ENCODE measurements around the gene FCHO1.

FCHO1 gene

GRCh38 chr19:17829855-17830566 lies 78.7 kb downstream of the FCHO1 start:
- DNase-seq (ENCODE audit: low read depth in 2 of 2), result no peak

- DNase-seq (ENCODE audit: low read depth in 2 of 2), result peak; percentile 64 to 65
Measured at GRCh38 chr19:17830567-17831418, 79.5 kb downstream of the FCHO1 start.

GRCh38 chr19:17831419-17831888 lies 80.2 kb downstream of the FCHO1 start:
- no peak for DNase-seq (ENCODE audit: low read depth in 2 of 2)

DNA sequence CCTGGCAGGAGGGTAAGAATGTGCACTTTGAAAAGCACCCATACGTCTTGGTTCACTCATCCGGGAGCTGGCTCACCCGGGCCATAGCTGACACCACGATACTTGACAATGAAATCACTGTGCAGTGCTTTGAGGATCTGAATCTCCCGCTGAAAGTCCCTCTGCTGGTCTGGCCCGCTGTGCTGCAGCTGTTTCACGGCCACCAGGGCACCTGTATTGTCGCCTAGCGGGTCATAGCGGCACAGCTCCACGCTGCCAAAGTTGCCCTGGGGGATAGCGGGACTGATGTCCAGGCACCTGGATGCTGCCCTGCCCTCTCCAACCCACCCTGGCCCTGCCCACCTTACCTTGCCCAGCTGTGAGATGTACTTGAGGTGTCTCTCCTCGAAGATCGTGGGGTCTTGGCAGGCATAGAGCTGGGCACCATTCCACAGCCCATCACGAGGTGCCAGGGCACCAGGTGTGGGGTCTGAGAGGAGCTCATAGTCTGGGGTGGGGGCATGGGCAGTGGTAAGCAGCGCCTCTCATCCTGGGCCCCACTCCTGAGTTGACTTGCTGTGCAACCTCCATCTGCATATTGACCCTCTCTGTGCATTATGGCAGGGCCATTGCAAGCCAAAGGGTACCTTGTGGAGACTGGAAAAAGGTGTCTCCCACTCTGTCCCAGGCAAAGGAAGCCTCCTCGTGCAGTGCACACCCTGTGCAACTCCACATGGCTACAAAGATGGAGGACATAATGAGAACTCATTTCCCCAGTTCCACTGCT lies 81.3 kb downstream of the FCHO1 start:
- DNase-seq (ENCODE audit: low read depth in 2 of 2), result no peak

DNA sequence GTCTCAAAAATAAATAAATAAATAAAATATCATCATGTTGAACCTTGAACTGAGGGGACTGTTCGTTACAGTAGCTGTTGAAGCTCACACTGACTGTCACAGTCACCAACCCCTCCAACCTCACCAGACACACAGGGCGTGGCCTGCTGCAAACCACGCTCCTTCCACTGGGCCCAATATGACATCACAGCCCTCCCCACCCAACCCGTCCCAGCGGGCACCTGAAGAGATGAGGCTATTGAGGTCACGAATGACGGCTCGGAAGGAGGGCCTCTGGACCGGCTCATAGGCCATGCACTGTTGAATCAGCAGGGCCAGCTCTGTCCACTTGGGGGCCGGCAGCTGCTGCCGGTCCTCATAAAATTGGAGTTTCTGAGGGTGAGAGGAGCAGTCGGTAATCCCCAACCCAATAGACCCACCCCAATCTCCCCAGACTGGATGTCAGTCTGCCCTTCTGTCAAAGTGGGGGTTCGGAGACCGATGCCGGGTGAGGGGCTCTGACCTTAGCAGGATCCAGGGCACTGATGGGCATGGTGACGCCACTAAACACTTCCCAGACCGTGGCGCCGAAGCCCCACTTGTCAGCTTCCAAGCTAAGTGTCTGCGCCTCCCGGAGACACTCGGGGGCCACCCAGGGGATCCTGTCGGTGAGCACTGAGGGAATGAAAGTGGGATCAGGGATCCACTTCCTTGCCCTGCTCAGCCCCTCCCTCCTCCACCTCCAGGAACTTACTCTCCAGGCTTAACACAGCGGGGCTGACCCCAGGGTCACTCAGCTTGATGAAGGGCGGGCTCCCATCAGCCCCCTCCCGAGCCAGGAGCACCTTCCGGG lies 83.3 kb downstream of the FCHO1 start:
- no peak for DNase-seq (ENCODE audit: low read depth in 2 of 2)

- DNase-seq (ENCODE audit: low read depth in 2 of 2), result no peak
Measured at GRCh38 chr19:17835182-17836006, 84.1 kb downstream of the FCHO1 start.

DNA sequence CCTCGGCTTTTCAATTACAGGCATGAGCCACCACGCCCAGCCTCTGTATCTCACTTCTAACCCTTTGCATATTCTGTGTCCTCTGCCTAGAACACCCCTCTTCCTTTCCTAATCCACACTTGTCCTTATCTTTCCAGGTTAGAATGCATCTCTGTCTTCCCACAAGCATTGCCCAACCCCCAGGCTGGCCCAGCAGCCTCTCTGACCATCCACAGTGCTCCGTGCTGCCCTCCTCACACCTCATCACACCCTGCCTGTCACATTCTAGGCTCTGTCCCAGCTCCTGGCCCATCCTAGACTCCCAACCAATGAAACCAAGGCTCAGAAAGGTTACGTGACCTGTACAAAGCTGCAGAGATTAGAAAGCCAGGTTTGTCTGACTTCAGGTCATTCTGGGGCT lies 85.3 kb downstream of the FCHO1 start:
- no peak for DNase-seq (ENCODE audit: low read depth in 2 of 2)

DNA sequence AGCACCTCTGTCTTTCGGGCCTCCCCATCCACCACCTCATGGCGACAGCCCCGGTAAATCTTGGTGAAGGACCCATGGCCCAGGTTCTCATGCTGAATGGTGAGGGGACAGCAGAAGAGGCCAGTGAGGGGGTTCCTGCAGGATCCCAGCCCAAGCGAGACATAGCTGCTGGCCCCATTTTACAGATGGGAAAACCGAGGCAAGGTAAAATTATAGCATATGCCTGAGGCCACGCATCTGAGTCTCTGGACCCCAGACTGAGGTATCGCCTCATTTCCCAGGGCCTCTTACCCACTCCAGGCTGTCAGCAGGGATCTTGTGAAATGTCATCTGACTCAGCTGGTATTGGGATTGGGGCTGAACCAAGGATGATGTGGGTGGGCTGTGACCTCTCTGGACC lies 86.7 kb downstream of the FCHO1 start:
- no peak for DNase-seq (ENCODE audit: low read depth in 2 of 2)

Measured in stimulated activated CD4-positive, alpha-beta T cell treated with anti-CD3 and anti-CD28 coated beads, Interleukin-15, amount 100 ng/mL, for 48 hours (primary cell).